Dedifferentiated amniotic fluid mesenchymal stem cell (primary cell): ENCODE measurements around the gene HTRA2.

Experiments used
- DNase-seq: peaks from one replicate; pipeline ENCODE4 v3.0.0-alpha.2; 2016; ENCODE audit errors: extremely low spot score

Gene HTRA2

GRCh38 chr2:74500578-74500946 is 29.2 kb upstream of the HTRA2 start:
- DNase-seq = no peak

- no peak for DNase-seq
These were observed 28.2 kb upstream of the HTRA2 start for GRCh38 chr2:74501335-74502071.

GRCh38 chr2:74502147-74502719 is 27.5 kb upstream of the HTRA2 start:
- DNase-seq = no peak

- DNase-seq = peak; percentile 68
These were observed 26.8 kb upstream of the HTRA2 start for GRCh38 chr2:74502720-74503505.

GRCh38 chr2:74503506-74504475 is 25.9 kb upstream of the HTRA2 start:
- no peak for DNase-seq

- DNase-seq = no peak
These were observed 25.1 kb upstream of the HTRA2 start for GRCh38 chr2:74504591-74504990.

GRCh38 chr2:74505448-74506246 is 24.1 kb upstream of the HTRA2 start:
- DNase-seq = no peak

- DNase-seq = peak; percentile 99
These were observed 22.4 kb upstream of the HTRA2 start, which contains the start of gene PCGF1 for GRCh38 chr2:74507145-74507925. PCGF1 (minus strand) TSS chr2:74507695; CDS start chr2:74507668, 27 bp downstream.

- peak; percentile 47 for DNase-seq
These were observed 21.7 kb upstream of the HTRA2 start for GRCh38 chr2:74507926-74508520.

GRCh38 chr2:74510272-74510671 is 19.5 kb upstream of the HTRA2 start:
- DNase-seq = no peak

- DNase-seq = no peak
These were observed 18.4 kb upstream of the HTRA2 start for GRCh38 chr2:74511104-74511989.

GRCh38 chr2:74512744-74513604 is 16.8 kb upstream of the HTRA2 start:
- no peak for DNase-seq

- DNase-seq = no peak
These were observed 15.9 kb upstream of the HTRA2 start for GRCh38 chr2:74513605-74514367.

- no peak for DNase-seq
These were observed 15.1 kb upstream of the HTRA2 start, which contains the start of gene TLX2 for GRCh38 chr2:74514368-74515270. TLX2 (plus strand) TSS chr2:74514450; CDS start chr2:74514807, 357 bp downstream.

- no peak for DNase-seq
These were observed 14.3 kb upstream of the HTRA2 start for GRCh38 chr2:74515271-74515980.
